ENCODE data around the gene BAZ1A. TPM values are rescaled to one million over a fixed set of nuclear protein-coding genes. Genes with fewer than 3 reads are reported as not detected.

The BAZ1A gene, protein sequence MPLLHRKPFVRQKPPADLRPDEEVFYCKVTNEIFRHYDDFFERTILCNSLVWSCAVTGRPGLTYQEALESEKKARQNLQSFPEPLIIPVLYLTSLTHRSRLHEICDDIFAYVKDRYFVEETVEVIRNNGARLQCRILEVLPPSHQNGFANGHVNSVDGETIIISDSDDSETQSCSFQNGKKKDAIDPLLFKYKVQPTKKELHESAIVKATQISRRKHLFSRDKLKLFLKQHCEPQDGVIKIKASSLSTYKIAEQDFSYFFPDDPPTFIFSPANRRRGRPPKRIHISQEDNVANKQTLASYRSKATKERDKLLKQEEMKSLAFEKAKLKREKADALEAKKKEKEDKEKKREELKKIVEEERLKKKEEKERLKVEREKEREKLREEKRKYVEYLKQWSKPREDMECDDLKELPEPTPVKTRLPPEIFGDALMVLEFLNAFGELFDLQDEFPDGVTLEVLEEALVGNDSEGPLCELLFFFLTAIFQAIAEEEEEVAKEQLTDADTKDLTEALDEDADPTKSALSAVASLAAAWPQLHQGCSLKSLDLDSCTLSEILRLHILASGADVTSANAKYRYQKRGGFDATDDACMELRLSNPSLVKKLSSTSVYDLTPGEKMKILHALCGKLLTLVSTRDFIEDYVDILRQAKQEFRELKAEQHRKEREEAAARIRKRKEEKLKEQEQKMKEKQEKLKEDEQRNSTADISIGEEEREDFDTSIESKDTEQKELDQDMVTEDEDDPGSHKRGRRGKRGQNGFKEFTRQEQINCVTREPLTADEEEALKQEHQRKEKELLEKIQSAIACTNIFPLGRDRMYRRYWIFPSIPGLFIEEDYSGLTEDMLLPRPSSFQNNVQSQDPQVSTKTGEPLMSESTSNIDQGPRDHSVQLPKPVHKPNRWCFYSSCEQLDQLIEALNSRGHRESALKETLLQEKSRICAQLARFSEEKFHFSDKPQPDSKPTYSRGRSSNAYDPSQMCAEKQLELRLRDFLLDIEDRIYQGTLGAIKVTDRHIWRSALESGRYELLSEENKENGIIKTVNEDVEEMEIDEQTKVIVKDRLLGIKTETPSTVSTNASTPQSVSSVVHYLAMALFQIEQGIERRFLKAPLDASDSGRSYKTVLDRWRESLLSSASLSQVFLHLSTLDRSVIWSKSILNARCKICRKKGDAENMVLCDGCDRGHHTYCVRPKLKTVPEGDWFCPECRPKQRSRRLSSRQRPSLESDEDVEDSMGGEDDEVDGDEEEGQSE (N-terminal part only)
- total RNA-seq (2014; rRNA removed; shearing (Covaris generic); ENCODE audit: low replicate concordance): 63.7 and 136 TPM in 2 replicates

- peak within 1 kb of the TSS; percentile 93 for H3K27ac ChIP-seq (ENCODE audit: low read length)
- H4K20me1 ChIP-seq (ENCODE audit: insufficient read depth, low read depth, low read length): no peaks in the 10 kb centered on the region
- H3K9me2 ChIP-seq (replicated peaks; ENCODE audit: insufficient read depth, low read length): no peaks in the 10 kb centered on the region
- H3K79me2 ChIP-seq (ENCODE audit: low read length): peaks cover 57% of the 10 kb centered on the region
- H3K9me3 ChIP-seq (ENCODE audit: low read length): no peaks in the 10 kb centered on the region
- H3K27me3 ChIP-seq (ENCODE audit: low read length): no peaks in the 10 kb centered on the region
- DNase-seq: peak; percentile 95
- peak within 1 kb of the TSS; percentile 73 for H3K4me2 ChIP-seq (ENCODE audit: low read depth, low read length, poor library complexity, severe bottlenecking)
- H3K4me3 ChIP-seq (ENCODE audit: low read length): peak within 1 kb of the TSS; percentile 73
- H3K36me3 ChIP-seq (ENCODE audit: insufficient read depth, low read length): peaks cover 17% of the 10 kb centered on the region
- peak within 1 kb of the TSS; percentile 95 for H3K9ac ChIP-seq (ENCODE audit: low read length)
- peak within 1 kb of the TSS; percentile 64 for H2AFZ ChIP-seq (ENCODE audit: low read length)
- peaks cover 34% of the 10 kb centered on the region for H3K4me1 ChIP-seq (ENCODE audit: low read length)
Observed at GRCh38 chr14:34875031-34875922, at the start of gene BAZ1A. Gene BAZ1A, minus strand, starts transcription at chr14:34875360. Its CDS starts 756 bp downstream, at chr14:34874604.

DNA sequence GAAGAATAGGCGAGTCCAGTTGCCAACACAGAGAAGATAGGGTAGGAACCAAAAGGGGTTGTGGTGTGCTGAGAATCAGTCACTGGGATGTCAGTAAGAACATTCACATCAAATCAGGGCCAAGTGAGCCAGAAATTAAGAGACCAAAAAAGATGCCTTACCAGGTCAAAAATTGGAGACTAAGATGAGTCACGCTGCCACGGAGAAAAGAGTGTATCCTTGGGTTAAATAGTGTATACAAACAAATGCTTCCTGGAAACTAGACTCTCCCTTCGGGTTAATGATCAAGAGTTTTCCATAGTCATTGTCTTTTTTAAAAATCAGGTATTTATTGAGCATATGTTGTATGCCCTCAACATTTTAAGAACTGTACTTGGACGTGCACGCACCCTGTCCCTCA lies 45.2 kb upstream of the BAZ1A start:
- H3K79me2 ChIP-seq (ENCODE audit: low read length): no peaks in the 10 kb centered on the region
- no peaks in the 10 kb centered on the region for H3K4me1 ChIP-seq (ENCODE audit: low read length)
- no peaks in the 10 kb centered on the region for H3K9me2 ChIP-seq (replicated peaks; ENCODE audit: insufficient read depth, low read length)
- H2AFZ ChIP-seq (ENCODE audit: low read length): no peak overlapping the region
- no peaks in the 10 kb centered on the region for H3K27me3 ChIP-seq (ENCODE audit: low read length)
- no peak overlapping the region for H3K4me2 ChIP-seq (ENCODE audit: low read depth, low read length, poor library complexity, severe bottlenecking)
- no peaks in the 10 kb centered on the region for H3K36me3 ChIP-seq (ENCODE audit: insufficient read depth, low read length)
- no peak for DNase-seq
- no peaks in the 10 kb centered on the region for H3K9me3 ChIP-seq (ENCODE audit: low read length)
- H3K4me3 ChIP-seq (ENCODE audit: low read length): no peak overlapping the region
- no peak overlapping the region for H3K9ac ChIP-seq (ENCODE audit: low read length)
- H3K27ac ChIP-seq (ENCODE audit: low read length): no peak overlapping the region
- no peaks in the 10 kb centered on the region for H4K20me1 ChIP-seq (ENCODE audit: insufficient read depth, low read depth, low read length)

- Histone ChIP-seq H3K9ac (ENCODE audit: low read length) (no peak overlapping the region), H2AFZ (ENCODE audit: low read length) (no peak overlapping the region), H3K9me2 (replicated peaks; ENCODE audit: insufficient read depth, low read length) (no peaks in the 10 kb centered on the region), H3K4me1 (ENCODE audit: low read length) (peaks cover 19% of the 10 kb centered on the region), H3K36me3 (ENCODE audit: insufficient read depth, low read length) (no peaks in the 10 kb centered on the region), H3K4me3 (ENCODE audit: low read length) (peak overlapping the region; percentile 29; the same call in 1 of the 2 replicates), H3K9me3 (ENCODE audit: low read length) (no peaks in the 10 kb centered on the region), H3K27me3 (ENCODE audit: low read length) (no peaks in the 10 kb centered on the region), H3K79me2 (ENCODE audit: low read length) (no peaks in the 10 kb centered on the region), H3K4me2 (ENCODE audit: low read depth, low read length, poor library complexity, severe bottlenecking) (peak overlapping the region; percentile 56), H4K20me1 (ENCODE audit: insufficient read depth, low read depth, low read length) (no peaks in the 10 kb centered on the region), H3K27ac (ENCODE audit: low read length) (no peak overlapping the region)
- no peak for DNase-seq
Observed at GRCh38 chr14:34913619-34914018, 38.5 kb upstream of the BAZ1A start.

DNA sequence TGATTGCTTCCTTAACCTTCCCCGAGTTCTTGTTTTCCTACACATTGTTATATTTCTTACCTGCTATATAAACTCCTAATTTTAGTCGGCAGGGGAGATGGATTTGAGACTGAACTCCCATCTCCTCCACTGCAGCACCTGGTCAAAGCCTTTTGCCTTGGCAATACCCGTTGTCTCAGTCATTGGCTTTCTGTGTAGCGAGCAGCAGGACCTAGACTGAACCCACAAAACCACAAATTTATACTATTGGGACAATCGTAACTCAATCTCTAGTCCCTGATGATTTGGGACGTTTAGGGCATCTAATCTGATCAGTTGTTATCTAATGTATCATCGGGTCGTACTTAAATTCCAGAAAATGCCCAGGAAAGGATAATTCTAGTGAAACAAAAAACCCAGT lies 37.8 kb upstream of the BAZ1A start:
- H3K79me2 ChIP-seq (ENCODE audit: low read length): no peaks in the 10 kb centered on the region
- H3K4me2 ChIP-seq (ENCODE audit: low read depth, low read length, poor library complexity, severe bottlenecking): peak overlapping the region; percentile 56
- DNase-seq: peak; percentile 60
- peak overlapping the region; percentile 29 for H3K4me3 ChIP-seq (ENCODE audit: low read length)
- no peaks in the 10 kb centered on the region for H3K36me3 ChIP-seq (ENCODE audit: insufficient read depth, low read length)
- no peak overlapping the region for H3K27ac ChIP-seq (ENCODE audit: low read length)
- H3K9me2 ChIP-seq (replicated peaks; ENCODE audit: insufficient read depth, low read length): no peaks in the 10 kb centered on the region
- H3K27me3 ChIP-seq (ENCODE audit: low read length): no peaks in the 10 kb centered on the region
- H4K20me1 ChIP-seq (ENCODE audit: insufficient read depth, low read depth, low read length): no peaks in the 10 kb centered on the region
- peaks cover 19% of the 10 kb centered on the region for H3K4me1 ChIP-seq (ENCODE audit: low read length)
- no peak overlapping the region for H3K9ac ChIP-seq (ENCODE audit: low read length)
- no peaks in the 10 kb centered on the region for H3K9me3 ChIP-seq (ENCODE audit: low read length)
- H2AFZ ChIP-seq (ENCODE audit: low read length): peak overlapping the region; percentile 34; the same call in 1 of the 2 replicates

- DNase-seq: peak; percentile 72
- peak overlapping the region; percentile 56 for H3K4me2 ChIP-seq (ENCODE audit: low read depth, low read length, poor library complexity, severe bottlenecking)
- H3K36me3 ChIP-seq (ENCODE audit: insufficient read depth, low read length): no peaks in the 10 kb centered on the region
- H2AFZ ChIP-seq (ENCODE audit: low read length): 0 out of 2 replicates have a peak overlapping the region, but pooled peaks have one; percentile 8
- no peaks in the 10 kb centered on the region for H3K79me2 ChIP-seq (ENCODE audit: low read length)
- H3K9me3 ChIP-seq (ENCODE audit: low read length): no peaks in the 10 kb centered on the region
- no peak overlapping the region for H3K9ac ChIP-seq (ENCODE audit: low read length)
- H3K4me3 ChIP-seq (ENCODE audit: low read length): 0 out of 2 replicates have a peak overlapping the region, but pooled peaks have one; percentile 29
- no peaks in the 10 kb centered on the region for H3K27me3 ChIP-seq (ENCODE audit: low read length)
- H3K4me1 ChIP-seq (ENCODE audit: low read length): peaks cover 19% of the 10 kb centered on the region
- no peaks in the 10 kb centered on the region for H3K9me2 ChIP-seq (replicated peaks; ENCODE audit: insufficient read depth, low read length)
- H3K27ac ChIP-seq (ENCODE audit: low read length): no peak overlapping the region
- H4K20me1 ChIP-seq (ENCODE audit: insufficient read depth, low read depth, low read length): no peaks in the 10 kb centered on the region
Observed at GRCh38 chr14:34912182-34912581, 37.0 kb upstream of the BAZ1A start.

DNA sequence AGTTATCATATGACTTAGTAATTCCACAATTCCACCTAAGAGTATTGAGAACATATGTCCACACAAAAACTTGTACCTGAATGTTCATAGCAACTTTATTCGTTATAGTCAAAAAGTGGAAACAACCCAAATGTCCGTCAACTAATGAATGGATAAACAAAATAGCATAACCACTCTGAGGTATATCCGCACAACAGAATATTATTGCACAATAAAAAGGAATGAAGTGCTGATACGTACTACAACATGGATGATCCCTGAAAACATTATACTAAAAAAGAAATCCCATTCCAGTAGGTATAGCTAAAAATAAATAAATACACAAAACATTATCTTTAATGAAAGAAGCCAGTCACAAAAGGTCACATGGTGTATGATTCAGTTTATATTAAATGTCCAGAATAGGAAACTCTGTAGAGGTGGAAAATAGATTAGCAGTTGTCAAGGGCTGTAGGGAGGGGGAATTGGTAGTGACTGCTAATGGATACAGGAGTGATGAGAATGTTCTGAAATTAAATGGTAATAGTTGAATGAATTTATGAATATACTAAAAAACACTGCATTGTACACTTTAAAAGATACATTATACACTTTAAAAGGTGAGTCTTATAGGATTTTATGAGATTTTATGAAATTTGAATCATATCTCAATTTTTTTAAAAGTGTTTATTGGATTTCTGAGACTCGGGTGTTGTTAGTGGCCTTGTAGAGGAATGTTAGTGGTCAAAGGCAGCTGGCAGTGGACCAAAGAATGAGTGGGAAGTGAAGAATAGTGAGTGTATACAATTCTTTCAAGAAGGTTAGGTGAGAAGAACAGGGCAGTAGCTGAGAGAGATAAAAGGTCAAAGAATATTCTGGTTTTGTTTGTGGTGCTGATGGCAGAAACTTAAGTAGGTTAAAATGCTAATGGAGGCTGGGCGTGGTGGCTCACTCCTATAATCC lies 36.3 kb upstream of the BAZ1A start:
- H2AFZ ChIP-seq (ENCODE audit: low read length): no peak overlapping the region
- H3K4me2 ChIP-seq (ENCODE audit: low read depth, low read length, poor library complexity, severe bottlenecking): peak overlapping the region; percentile 56
- H3K79me2 ChIP-seq (ENCODE audit: low read length): no peaks in the 10 kb centered on the region
- H3K27me3 ChIP-seq (ENCODE audit: low read length): no peaks in the 10 kb centered on the region
- H4K20me1 ChIP-seq (ENCODE audit: insufficient read depth, low read depth, low read length): no peaks in the 10 kb centered on the region
- no peaks in the 10 kb centered on the region for H3K36me3 ChIP-seq (ENCODE audit: insufficient read depth, low read length)
- H3K9ac ChIP-seq (ENCODE audit: low read length): no peak overlapping the region
- H3K4me3 ChIP-seq (ENCODE audit: low read length): no peak overlapping the region
- H3K4me1 ChIP-seq (ENCODE audit: low read length): peaks cover 19% of the 10 kb centered on the region
- H3K27ac ChIP-seq (ENCODE audit: low read length): no peak overlapping the region
- no peaks in the 10 kb centered on the region for H3K9me3 ChIP-seq (ENCODE audit: low read length)
- H3K9me2 ChIP-seq (replicated peaks; ENCODE audit: insufficient read depth, low read length): no peaks in the 10 kb centered on the region
- DNase-seq: no peak

Measured in Karpas-422 (cell line).